GM23248 (cell line): Measurements from ENCODE around the gene SEZ6L. TPM values are rescaled to one million over a fixed set of nuclear protein-coding genes. Genes with fewer than 3 reads are reported as not detected.
A peak's percentile ranks its signal among the peaks of the same experiment; 100 is the strongest.

Experiments used
- DNase-seq: peaks from one replicate; pipeline ENCODE4 v3.0.0-alpha.2; 2015
- H2AFZ ChIP-seq: fragments of 200-600 bp; sonication (generic); 2 replicates; pipeline ENCODE4 v1.6.1; 2016; ENCODE audit warnings: antibody characterized with exemption
- H3F3A ChIP-seq: fragments of 200-600 bp; sonication (generic); 2 replicates; pipeline ENCODE4 v1.6.1; 2016; ENCODE audit warnings: mild to moderate bottlenecking, antibody characterized with exemption, mixed run types; ENCODE audit not compliant: insufficient read depth
- H3K27ac ChIP-seq: fragments of 200-600 bp; sonication (generic); 2 replicates; pipeline ENCODE4 v1.5.1; 2016; ENCODE audit warnings: mild to moderate bottlenecking
- H3K27me3 ChIP-seq: fragments of 200-600 bp; sonication (generic); replicated peaks from 2 replicates; pipeline ENCODE4 v1.6.1; 2016; ENCODE audit warnings: mild to moderate bottlenecking; ENCODE audit not compliant: insufficient read depth
- H3K36me3 ChIP-seq: fragments of 200-600 bp; sonication (generic); 2 replicates; pipeline ENCODE4 v1.6.1; 2016; ENCODE audit warnings: low read depth, mild to moderate bottlenecking
- H3K4me1 ChIP-seq: fragments of 200-600 bp; sonication (generic); 2 replicates; pipeline ENCODE4 v1.6.1; 2016; ENCODE audit warnings: mild to moderate bottlenecking; ENCODE audit not compliant: insufficient read depth
- H3K4me2 ChIP-seq: fragments of 200-600 bp; sonication (generic); one replicate; pipeline ENCODE4 v1.6.1; 2016; ENCODE audit warnings: mild to moderate bottlenecking; ENCODE audit not compliant: unreplicated experiment
- H3K4me3 ChIP-seq: fragments of 200-600 bp; sonication (generic); 2 replicates; pipeline ENCODE4 v1.5.1; 2016; ENCODE audit warnings: mild to moderate bottlenecking
- H3K79me2 ChIP-seq: fragments of 200-600 bp; sonication (generic); 2 replicates; pipeline ENCODE4 v1.6.1; 2016; ENCODE audit warnings: mild to moderate bottlenecking; ENCODE audit not compliant: insufficient read depth
- H3K9ac ChIP-seq: fragments of 200-600 bp; sonication (generic); 2 replicates; pipeline ENCODE4 v1.6.1; 2016; ENCODE audit warnings: mild to moderate bottlenecking
- H3K9me2 ChIP-seq: fragments of 200-600 bp; sonication (generic); 2 replicates; pipeline ENCODE4 v1.6.1; 2016; ENCODE audit warnings: mixed run types, mild to moderate bottlenecking, moderate library complexity; ENCODE audit not compliant: insufficient read depth
- H3K9me3 ChIP-seq: fragments of 200-600 bp; sonication (generic); one replicate; pipeline ENCODE4 v1.6.1; 2017; ENCODE audit warnings: low read depth
- H4K20me1 ChIP-seq: fragments of 200-600 bp; sonication (generic); 2 replicates; pipeline ENCODE4 v1.6.0; 2016; ENCODE audit not compliant: insufficient read depth
- EZH2 ChIP-seq: fragments of 200-600 bp; sonication (generic); IDR thresholded peaks from 2 replicates; pipeline ENCODE4 v1.6.1; 2018; ENCODE audit warnings: antibody characterized with exemption, mild to moderate bottlenecking; ENCODE audit not compliant: insufficient read depth, poor library complexity, severe bottlenecking
- EZH2phosphoT487 ChIP-seq: fragments of 200-600 bp; sonication (generic); IDR thresholded peaks from 2 replicates; pipeline ENCODE4 v1.6.1; 2018; ENCODE audit warnings: antibody characterized with exemption, moderate library complexity, mild to moderate bottlenecking, low read depth; ENCODE audit not compliant: insufficient read depth
- WGBS, 2 experiments: methylation state at CpG; one replicate each; pipeline ENCODE4 v1.1.6; 2015 to 2017; ENCODE audit warnings: low lambda C conversion rate in 2 of 2, low coverage in 1 of 2; ENCODE audit errors: missing lambda C conversion rate in 2 of 2; 5-methylcytosine and 5-hydroxymethylcytosine counted together
- in situ Hi-C: fragments of 300-500 bp; cut with MboI; formaldehyde crosslinking; loops from 2 replicates; pipeline ENCODE4 v1.15.0; 2020
- polyA plus RNA-seq: library from polyadenylated mRNA; unstranded; fragments of >200 nt; fragmentation: Nextera tagmentation; extraction: Ambion mirVana; gene quantifications from 2 replicates; pipeline ENCODE4 v1.2.1, GENCODE V29; 2016
- total RNA-seq: library from RNA; depleted of rRNA; stranded (reverse); fragments of >200 nt; shearing (Covaris generic); gene quantifications from 2 replicates; pipeline ENCODE4 v1.2.3, GENCODE V29; 2014

Gene SEZ6L
- total and polyA plus RNA-seq, 2 experiments from 2014 or later = under 0.01 to 0.18 TPM

- Histone ChIP-seq H3K9ac (no peak overlapping the region), H3K27ac (no peak overlapping the region), H3K4me2 (peak overlapping the region; percentile 7), H4K20me1 (no peaks in the 10 kb centered on the region), H3K4me1 (no peaks in the 10 kb centered on the region), H3K4me3 (peak overlapping the region; percentile 51; the same call in 1 of the 2 replicates), H3K79me2 (no peaks in the 10 kb centered on the region), H2AFZ (no peak overlapping the region), H3K36me3 (no peaks in the 10 kb centered on the region), H3K27me3 (peaks cover 33% of the 10 kb centered on the region), H3K9me2 (no peaks in the 10 kb centered on the region), H3K9me3 (no peaks in the 10 kb centered on the region), H3F3A (no peaks in the 10 kb centered on the region)
- TF ChIP-seq EZH2 = peak; percentile 80
- TF ChIP-seq EZH2phosphoT487 = no peak
- in situ Hi-C loops = no loop called here
- DNase-seq = no peak
- 0 to 2% methylated on average over 10 to 11 of the region's 11 CpGs for WGBS, 2 experiments
Measured at GRCh38 chr22:26170112-26170492, 840 bp downstream of the SEZ6L start.

- 2 to 3% methylated on average over 14 of the region's 14 CpGs for WGBS, 2 experiments
- Histone ChIP-seq H3K36me3 (no peaks in the 10 kb centered on the region), H4K20me1 (no peaks in the 10 kb centered on the region), H3K79me2 (no peaks in the 10 kb centered on the region), H2AFZ (no peak overlapping the region), H3F3A (no peaks in the 10 kb centered on the region), H3K9me2 (no peaks in the 10 kb centered on the region), H3K4me3 (no peak overlapping the region), H3K9ac (no peak overlapping the region), H3K27me3 (peaks cover 33% of the 10 kb centered on the region), H3K4me2 (no peak overlapping the region), H3K4me1 (no peaks in the 10 kb centered on the region), H3K9me3 (no peaks in the 10 kb centered on the region), H3K27ac (no peak overlapping the region)
- peak; percentile 10 for DNase-seq
- in situ Hi-C loops = no loop called here
- TF ChIP-seq EZH2 (no peak), EZH2phosphoT487 (no peak)
Measured at GRCh38 chr22:26170795-26171580, 1.7 kb downstream of the SEZ6L start.

- H4K20me1 ChIP-seq = no peaks in the 10 kb centered on the region
- H3K9me2 ChIP-seq = no peaks in the 10 kb centered on the region
- no peak overlapping the region for H3K4me2 ChIP-seq
- H3K79me2 ChIP-seq = no peaks in the 10 kb centered on the region
- no peak overlapping the region for H3K27ac ChIP-seq
- H3K9ac ChIP-seq = no peak overlapping the region
- H3K4me1 ChIP-seq = no peaks in the 10 kb centered on the region
- in situ Hi-C loops = no loop called here
- no peak overlapping the region for H3K4me3 ChIP-seq
- no peak overlapping the region for H2AFZ ChIP-seq
- no peak for TF ChIP-seq EZH2phosphoT487
- no peak for TF ChIP-seq EZH2
- no peaks in the 10 kb centered on the region for H3F3A ChIP-seq
- no peaks in the 10 kb centered on the region for H3K36me3 ChIP-seq
- no peaks in the 10 kb centered on the region for H3K9me3 ChIP-seq
- WGBS, 2 experiments = 33 to 35% methylated on average over 5 of the region's 5 CpGs
- H3K27me3 ChIP-seq = peaks cover 28% of the 10 kb centered on the region
- DNase-seq = peak; percentile 52
Measured at GRCh38 chr22:26172389-26172990, 3.2 kb downstream of the SEZ6L start.

- H3K4me2 ChIP-seq = no peak overlapping the region
- WGBS, 2 experiments = 9 to 11% methylated on average over 12 of the region's 12 CpGs
- H3K9me3 ChIP-seq = no peaks in the 10 kb centered on the region
- no peaks in the 10 kb centered on the region for H3K36me3 ChIP-seq
- TF ChIP-seq EZH2 = no peak
- TF ChIP-seq EZH2phosphoT487 = no peak
- no peak overlapping the region for H3K4me3 ChIP-seq
- in situ Hi-C loops = no loop called here
- no peaks in the 10 kb centered on the region for H3K79me2 ChIP-seq
- no peak overlapping the region for H3K27ac ChIP-seq
- no peaks in the 10 kb centered on the region for H3K9me2 ChIP-seq
- peak; percentile 48 for DNase-seq
- no peaks in the 10 kb centered on the region for H4K20me1 ChIP-seq
- H3K27me3 ChIP-seq = peaks cover 28% of the 10 kb centered on the region
- H3K9ac ChIP-seq = no peak overlapping the region
- no peaks in the 10 kb centered on the region for H3F3A ChIP-seq
- H3K4me1 ChIP-seq = no peaks in the 10 kb centered on the region
- no peak overlapping the region for H2AFZ ChIP-seq
Measured at GRCh38 chr22:26174280-26174679, 5.0 kb downstream of the SEZ6L start.
